Mammary epithelial cell (primary cell): ENCODE results near the gene TMTC4.

Source experiments
- EZH2 ChIP-seq: IDR thresholded peaks from 2 replicates; pipeline ENCODE4 v1.6.1; 2012; ENCODE audit warnings: low read length, inconsistent platforms, borderline replicate concordance
- TF ChIP-seq, protein P1 (sequence below), 2 donors: IDR thresholded peaks in 1 of 2; conservative IDR thresholded peaks in 1 of 2; 2 replicates each; pipeline ENCODE4 v1.5.1; 2011 to 2012; ENCODE audit warnings: inconsistent platforms in 2 of 2, low read length in 2 of 2, mild to moderate bottlenecking in 2 of 2, control low read depth in 1 of 2, low read depth in 1 of 2; ENCODE audit not compliant: insufficient read depth in 1 of 2; ENCODE audit errors: extremely low read depth in 1 of 2

DNA sequence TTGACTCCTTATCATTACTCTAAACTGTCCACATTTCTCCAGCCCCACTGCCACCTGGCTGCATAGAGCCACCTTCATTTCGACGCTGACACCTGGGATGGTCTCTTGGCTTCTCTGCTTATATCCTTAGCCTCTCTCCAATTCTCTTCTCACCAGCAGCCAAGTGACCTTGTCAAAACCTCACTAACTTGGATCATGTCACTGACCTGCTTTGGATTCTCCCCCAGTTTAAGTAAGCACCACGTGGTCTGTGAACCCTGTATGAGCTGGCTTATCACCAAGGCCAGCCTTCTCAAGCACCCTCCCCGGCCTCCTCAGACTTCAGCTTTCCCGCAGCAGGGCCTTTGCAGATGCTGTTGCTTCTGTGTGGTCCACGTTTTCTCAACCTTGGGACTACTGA is 73.7 kb downstream of the TMTC4 start:
- TF ChIP-seq, protein P1, sequence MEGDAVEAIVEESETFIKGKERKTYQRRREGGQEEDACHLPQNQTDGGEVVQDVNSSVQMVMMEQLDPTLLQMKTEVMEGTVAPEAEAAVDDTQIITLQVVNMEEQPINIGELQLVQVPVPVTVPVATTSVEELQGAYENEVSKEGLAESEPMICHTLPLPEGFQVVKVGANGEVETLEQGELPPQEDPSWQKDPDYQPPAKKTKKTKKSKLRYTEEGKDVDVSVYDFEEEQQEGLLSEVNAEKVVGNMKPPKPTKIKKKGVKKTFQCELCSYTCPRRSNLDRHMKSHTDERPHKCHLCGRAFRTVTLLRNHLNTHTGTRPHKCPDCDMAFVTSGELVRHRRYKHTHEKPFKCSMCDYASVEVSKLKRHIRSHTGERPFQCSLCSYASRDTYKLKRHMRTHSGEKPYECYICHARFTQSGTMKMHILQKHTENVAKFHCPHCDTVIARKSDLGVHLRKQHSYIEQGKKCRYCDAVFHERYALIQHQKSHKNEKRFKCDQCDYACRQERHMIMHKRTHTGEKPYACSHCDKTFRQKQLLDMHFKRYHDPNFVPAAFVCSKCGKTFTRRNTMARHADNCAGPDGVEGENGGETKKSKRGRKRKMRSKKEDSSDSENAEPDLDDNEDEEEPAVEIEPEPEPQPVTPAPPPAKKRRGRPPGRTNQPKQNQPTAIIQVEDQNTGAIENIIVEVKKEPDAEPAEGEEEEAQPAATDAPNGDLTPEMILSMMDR (conservative IDR thresholded peaks at IDR 0.05 in 1 of 2, IDR thresholded peaks at IDR 0.05 in 1 of 2; ENCODE audit: extremely low read depth in 1 of 2, insufficient read depth in 1 of 2, low read depth in 1 of 2, low read length in 2 of 2): no peak
- no peak for TF ChIP-seq EZH2
